ENCODE data around the gene RHOT2. TPM values are rescaled to one million over a fixed set of nuclear protein-coding genes. Genes with fewer than 3 reads are reported as not detected.
"Not testable (repeated sequence)": the region's sequence is repeated elsewhere in the genome, so short reads cannot be mapped to it uniquely, and the experiment has no call there.

The RHOT2 gene
- total RNA-seq, 2 experiments from 2014 or later, result 173 to 183 TPM

GRCh38 chr16:711084-711483 lies 43.2 kb downstream of the RHOT2 start:
- no peak for ATAC-seq (ENCODE audit: low read depth)
- no peaks in the 10 kb centered on the region for H3K9me3 Mint-ChIP-seq
- no peak overlapping the region for H3K4me3 Mint-ChIP-seq
- H3K36me3 Mint-ChIP-seq, result no peaks in the 10 kb centered on the region
- peaks cover 41% of the 10 kb centered on the region for H3K27me3 Mint-ChIP-seq
- H3K27ac Mint-ChIP-seq, result no peak overlapping the region
- H3K4me1 Mint-ChIP-seq, result peaks cover 3% of the 10 kb centered on the region
- POLR2A ChIA-PET, result no interaction called here
- DNase-seq, result no peak

GRCh38 chr16:711548-712320 lies 43.8 kb downstream of the RHOT2 start:
- POLR2A ChIA-PET, result interaction anchor here (1.0 to 1.2 kb wide), 2 partner anchors 29 to 74 kb away, joined by 4 to 5 read pairs; partner anchors contain the start of gene CIAO3
- Mint-ChIP-seq H3K9me3 (no peaks in the 10 kb centered on the region), H3K36me3 (no peaks in the 10 kb centered on the region), H3K27ac (no peak overlapping the region), H3K27me3 (peaks cover 39% of the 10 kb centered on the region), H3K4me3 (no peak overlapping the region), H3K4me1 (peaks cover 4% of the 10 kb centered on the region)
- ATAC-seq (ENCODE audit: low read depth) (peak; percentile 66), DNase-seq (peak; percentile 89)

- not testable (repeated sequence) for H3K4me3 Mint-ChIP-seq; H3K9me3 Mint-ChIP-seq; H3K4me1 Mint-ChIP-seq; DNase-seq; H3K27ac Mint-ChIP-seq; ATAC-seq (ENCODE audit: low read depth); H3K36me3 Mint-ChIP-seq
- peaks cover 31% of the 10 kb centered on the region for H3K27me3 Mint-ChIP-seq
- POLR2A ChIA-PET, result interaction anchor here (0.7 to 1.2 kb wide), 4 partner anchors 15 to 73 kb away, joined by 3 to 7 read pairs (median 4); no protein-coding TSS in a partner anchor
These were observed 44.9 kb downstream of the RHOT2 start for GRCh38 chr16:712740-713250.

- POLR2A ChIA-PET, result interaction anchor here (0.6 to 2.1 kb wide), 2 partner anchors 39 to 74 kb away, joined by 3 to 6 read pairs; partner anchors contain the start of genes CHTF18 and RPUSD1
- Mint-ChIP-seq H3K27me3 (peaks cover 20% of the 10 kb centered on the region), H3K4me1 (peaks cover 4% of the 10 kb centered on the region)
These were observed 46.1 kb downstream of the RHOT2 start for GRCh38 chr16:714079-714478.

GRCh38 chr16:714558-715476 lies 46.9 kb downstream of the RHOT2 start, which contains the start of gene METRN:
TSS of gene METRN (plus strand) at chr16:715118. CDS start at chr16:715290, 172 bp downstream.
- H3K36me3 Mint-ChIP-seq, result no peaks in the 10 kb centered on the region
- H3K4me1 Mint-ChIP-seq, result peaks cover 4% of the 10 kb centered on the region
- no peak within 1 kb of the TSS for H3K27ac Mint-ChIP-seq
- peak; percentile 84 for ATAC-seq (ENCODE audit: low read depth)
- H3K27me3 Mint-ChIP-seq, result peaks cover 14% of the 10 kb centered on the region
- POLR2A ChIA-PET, result interaction anchor here (0.6 to 2.3 kb wide), 6 partner anchors 10 to 1219 kb away, joined by 3 to 11 read pairs (median 5); partner anchors contain the start of genes CHTF18, CIAO3 and RPUSD1
- H3K4me3 Mint-ChIP-seq, result peak within 1 kb of the TSS; percentile 25
- no peaks in the 10 kb centered on the region for H3K9me3 Mint-ChIP-seq
- DNase-seq, result peak; percentile 97

More at GRCh38 chr16:714079-714478, 46.1 kb downstream of the RHOT2 start:
- Mint-ChIP-seq H3K9me3 (no peaks in the 10 kb centered on the region), H3K27ac (no peak overlapping the region), H3K36me3 (no peaks in the 10 kb centered on the region), H3K4me3 (no peak overlapping the region)
- ATAC-seq (ENCODE audit: low read depth) (no peak), DNase-seq (no peak)

GRCh38 chr16:715477-716199 lies 47.7 kb downstream of the RHOT2 start:
- no peak overlapping the region for H3K27ac Mint-ChIP-seq
- peak; percentile 9 for ATAC-seq (ENCODE audit: low read depth)
- H3K27me3 Mint-ChIP-seq, result peaks cover 14% of the 10 kb centered on the region
- H3K4me3 Mint-ChIP-seq, result peak overlapping the region; percentile 25
- POLR2A ChIA-PET, result interaction anchor here (0.6 to 2.3 kb wide), 7 partner anchors 9 to 1218 kb away, joined by 3 to 11 read pairs (median 5); partner anchors contain the start of genes CHTF18, CIAO3 and RPUSD1
- no peaks in the 10 kb centered on the region for H3K36me3 Mint-ChIP-seq
- H3K4me1 Mint-ChIP-seq, result peaks cover 7% of the 10 kb centered on the region
- no peak for DNase-seq
- H3K9me3 Mint-ChIP-seq, result no peaks in the 10 kb centered on the region

GRCh38 chr16:716200-716568 lies 48.3 kb downstream of the RHOT2 start:
- no peak overlapping the region for H3K27ac Mint-ChIP-seq
- H3K36me3 Mint-ChIP-seq, result no peaks in the 10 kb centered on the region
- H3K4me3 Mint-ChIP-seq, result peak overlapping the region; percentile 42
- no peaks in the 10 kb centered on the region for H3K9me3 Mint-ChIP-seq
- DNase-seq, result no peak
- H3K4me1 Mint-ChIP-seq, result peaks cover 7% of the 10 kb centered on the region
- ATAC-seq (ENCODE audit: low read depth), result no peak
- POLR2A ChIA-PET, result interaction anchor here (1.0 to 2.3 kb wide), 5 partner anchors 9 to 24 kb away, joined by 3 to 11 read pairs (median 5); partner anchors contain the start of gene CIAO3
- peaks cover 13% of the 10 kb centered on the region for H3K27me3 Mint-ChIP-seq

GRCh38 chr16:716768-717325 lies 48.9 kb downstream of the RHOT2 start:
- Mint-ChIP-seq H3K27ac (no peak overlapping the region), H3K36me3 (no peaks in the 10 kb centered on the region), H3K4me3 (no peak overlapping the region), H3K9me3 (no peaks in the 10 kb centered on the region), H3K4me1 (peaks cover 7% of the 10 kb centered on the region), H3K27me3 (peaks cover 12% of the 10 kb centered on the region)
- DNase-seq, result no peak
- ATAC-seq (ENCODE audit: low read depth), result no peak
- POLR2A ChIA-PET, result interaction anchor here (1.1 to 2.3 kb wide), 3 partner anchors 10 to 21 kb away, joined by 3 to 11 read pairs (median 5); no protein-coding TSS in a partner anchor

- Mint-ChIP-seq H3K4me3 (no peak overlapping the region), H3K36me3 (no peaks in the 10 kb centered on the region), H3K4me1 (peaks cover 7% of the 10 kb centered on the region), H3K27ac (no peak overlapping the region), H3K27me3 (peaks cover 11% of the 10 kb centered on the region), H3K9me3 (no peaks in the 10 kb centered on the region)
- DNase-seq, result no peak
- no peak for ATAC-seq (ENCODE audit: low read depth)
- POLR2A ChIA-PET, result interaction anchor here (0.6 kb wide), 1 partner anchor 19 kb away, joined by 3 read pairs; no protein-coding TSS in a partner anchor
These were observed 49.7 kb downstream of the RHOT2 start for GRCh38 chr16:717450-718245.

- peaks cover 7% of the 10 kb centered on the region for H3K4me1 Mint-ChIP-seq
- no peak overlapping the region for H3K27ac Mint-ChIP-seq
- no peaks in the 10 kb centered on the region for H3K9me3 Mint-ChIP-seq
- POLR2A ChIA-PET, result interaction anchor here (0.6 kb wide), 1 partner anchor 20 kb away, joined by 3 read pairs; no protein-coding TSS in a partner anchor
- DNase-seq, result no peak
- no peak overlapping the region for H3K4me3 Mint-ChIP-seq
- ATAC-seq (ENCODE audit: low read depth), result no peak
- H3K27me3 Mint-ChIP-seq, result peaks cover 7% of the 10 kb centered on the region
- H3K36me3 Mint-ChIP-seq, result no peaks in the 10 kb centered on the region
These were observed 50.5 kb downstream of the RHOT2 start for GRCh38 chr16:718389-718788.

- POLR2A ChIA-PET, result interaction anchor here (1.6 kb wide), 1 partner anchor 10 kb away, joined by 7 read pairs; no protein-coding TSS in a partner anchor
- no peaks in the 10 kb centered on the region for H3K36me3 Mint-ChIP-seq
- no peak overlapping the region for H3K27ac Mint-ChIP-seq
- H3K4me3 Mint-ChIP-seq, result no peak overlapping the region
- H3K27me3 Mint-ChIP-seq, result peaks cover 7% of the 10 kb centered on the region
- no peak for DNase-seq
- H3K4me1 Mint-ChIP-seq, result peaks cover 7% of the 10 kb centered on the region
- ATAC-seq (ENCODE audit: low read depth), result no peak
- H3K9me3 Mint-ChIP-seq, result no peaks in the 10 kb centered on the region
These were observed 51.0 kb downstream of the RHOT2 start for GRCh38 chr16:718922-719321.
